Measurements from ENCODE around the gene ECEL1. TPM values are rescaled to one million over a fixed set of nuclear protein-coding genes. Genes with fewer than 3 reads are reported as not detected.

The ECEL1 gene
- total RNA-seq, 1 donor from 2014 or later, result not detected

- H3K36me3 Mint-ChIP-seq (ENCODE audit: low read depth), result no peaks in the 10 kb centered on the region
- no peaks in the 10 kb centered on the region for H3K4me1 Mint-ChIP-seq (ENCODE audit: low read depth)
- no peak for DNase-seq (ENCODE audit: low spot score)
- H3K9me3 Mint-ChIP-seq, result no peaks in the 10 kb centered on the region
- no peak overlapping the region for H3K27ac Mint-ChIP-seq
- H3K4me3 Mint-ChIP-seq, result no peak overlapping the region
- peaks cover 22% of the 10 kb centered on the region for H3K27me3 Mint-ChIP-seq (ENCODE audit: insufficient read depth)
- intact Hi-C loops (cut with micrococcal nuclease), result no loop called here
These were observed 3.6 kb upstream of the ECEL1 start for GRCh38 chr2:232491139-232491780.

GRCh38 chr2:232490221-232491138 is 2.8 kb upstream of the ECEL1 start:
- H3K27ac Mint-ChIP-seq, result no peak overlapping the region
- no peak overlapping the region for H3K4me3 Mint-ChIP-seq
- no peaks in the 10 kb centered on the region for H3K9me3 Mint-ChIP-seq
- H3K27me3 Mint-ChIP-seq (ENCODE audit: insufficient read depth), result peaks cover 23% of the 10 kb centered on the region
- H3K36me3 Mint-ChIP-seq (ENCODE audit: low read depth), result no peaks in the 10 kb centered on the region
- intact Hi-C loops (cut with micrococcal nuclease), result no loop called here
- no peaks in the 10 kb centered on the region for H3K4me1 Mint-ChIP-seq (ENCODE audit: low read depth)
- DNase-seq (ENCODE audit: low spot score), result no peak

DNA sequence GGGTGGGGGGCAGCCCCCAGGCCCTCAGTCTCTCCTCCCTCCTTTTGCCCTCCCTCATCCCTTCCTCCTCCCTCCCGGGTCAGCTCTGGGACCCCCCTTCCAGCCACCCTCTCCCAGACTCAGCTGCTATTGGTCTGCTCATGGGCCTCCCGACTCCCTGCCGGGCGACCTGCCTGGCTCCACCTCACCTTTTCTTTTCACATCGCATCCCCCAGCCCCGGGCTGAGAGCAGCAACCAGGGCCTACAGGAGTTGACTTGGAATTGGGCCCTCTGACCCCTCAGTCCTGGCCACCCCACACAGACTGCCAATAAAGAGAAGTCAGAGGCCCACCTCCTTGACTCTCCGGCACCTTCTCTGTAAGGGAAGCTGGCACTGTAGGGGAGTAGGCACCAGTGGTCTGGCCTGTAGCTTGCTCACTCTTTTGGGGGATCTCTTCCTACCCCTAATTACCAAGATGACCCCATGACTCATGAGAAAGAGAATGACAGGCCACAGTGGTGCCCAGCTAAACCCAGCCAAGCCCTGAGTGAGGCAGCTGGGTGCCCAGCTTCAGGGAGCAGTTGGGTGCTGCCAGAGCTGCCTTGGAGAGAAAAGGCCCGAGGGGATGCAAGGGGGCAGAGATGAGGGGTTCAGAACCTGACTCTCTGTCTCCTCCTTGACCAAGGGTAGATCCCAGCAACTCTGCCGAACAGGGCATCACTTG is 2.0 kb upstream of the ECEL1 start:
- intact Hi-C loops (cut with micrococcal nuclease), result no loop called here
- Mint-ChIP-seq H3K4me3 (no peak overlapping the region), H3K27me3 (ENCODE audit: insufficient read depth) (peaks cover 28% of the 10 kb centered on the region), H3K36me3 (ENCODE audit: low read depth) (no peaks in the 10 kb centered on the region), H3K9me3 (no peaks in the 10 kb centered on the region), H3K27ac (no peak overlapping the region), H3K4me1 (ENCODE audit: low read depth) (no peaks in the 10 kb centered on the region)
- no peak for DNase-seq (ENCODE audit: low spot score)

GRCh38 chr2:232488721-232489300 is 1.2 kb upstream of the ECEL1 start:
- H3K4me1 Mint-ChIP-seq (ENCODE audit: low read depth), result no peaks in the 10 kb centered on the region
- H3K27me3 Mint-ChIP-seq (ENCODE audit: insufficient read depth), result peaks cover 33% of the 10 kb centered on the region
- no peak for DNase-seq (ENCODE audit: low spot score)
- intact Hi-C loops (cut with micrococcal nuclease), result no loop called here
- H3K4me3 Mint-ChIP-seq, result no peak overlapping the region
- no peaks in the 10 kb centered on the region for H3K9me3 Mint-ChIP-seq
- H3K27ac Mint-ChIP-seq, result no peak overlapping the region
- H3K36me3 Mint-ChIP-seq (ENCODE audit: low read depth), result no peaks in the 10 kb centered on the region

GRCh38 chr2:232488097-232488711 is 570 bp upstream of the ECEL1 start:
- no peak for DNase-seq (ENCODE audit: low spot score)
- no peak overlapping the region for H3K27ac Mint-ChIP-seq
- H3K27me3 Mint-ChIP-seq (ENCODE audit: insufficient read depth), result peaks cover 31% of the 10 kb centered on the region
- intact Hi-C loops (cut with micrococcal nuclease), result no loop called here
- no peaks in the 10 kb centered on the region for H3K4me1 Mint-ChIP-seq (ENCODE audit: low read depth)
- no peaks in the 10 kb centered on the region for H3K36me3 Mint-ChIP-seq (ENCODE audit: low read depth)
- H3K4me3 Mint-ChIP-seq, result no peak overlapping the region
- no peaks in the 10 kb centered on the region for H3K9me3 Mint-ChIP-seq

DNA sequence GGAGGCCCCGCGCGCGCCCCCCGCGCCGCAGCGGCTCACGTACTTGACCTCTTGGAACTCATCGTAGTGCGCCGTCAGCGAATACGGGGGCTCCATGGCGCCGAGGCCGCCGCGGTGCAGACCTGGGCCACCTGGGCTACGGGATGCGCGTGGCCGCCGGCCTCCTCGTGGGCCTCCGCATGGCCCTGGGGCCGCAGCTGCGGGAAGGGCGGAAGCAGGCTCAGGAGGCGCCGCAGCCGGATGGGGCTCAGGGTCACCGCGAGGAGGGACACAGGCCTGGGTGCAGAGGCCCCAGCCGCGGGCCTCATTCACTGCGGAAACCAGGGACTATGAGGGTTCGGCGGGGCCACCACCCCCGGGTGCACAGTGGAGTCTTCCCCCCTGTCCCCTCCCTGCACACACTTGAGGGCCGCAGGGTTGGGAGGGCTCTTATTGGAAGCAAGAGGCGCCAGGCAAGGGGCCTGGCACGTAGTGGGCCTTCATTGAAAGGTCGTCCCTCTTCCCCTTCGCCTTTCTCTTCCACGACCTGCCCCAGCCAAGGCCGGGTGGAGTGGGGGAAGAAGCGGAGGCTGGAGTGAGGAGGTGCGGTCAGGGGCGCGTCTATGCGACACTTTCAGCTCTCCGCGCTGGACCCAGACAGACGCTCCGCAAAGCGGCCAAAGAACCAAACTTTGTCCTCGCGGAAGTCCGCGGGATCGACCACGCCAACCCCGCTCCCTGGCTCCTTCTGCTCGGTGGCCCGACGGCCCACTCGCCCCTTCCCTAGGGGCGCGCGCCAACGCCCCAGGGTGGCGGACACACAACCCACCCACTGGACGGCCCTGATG is 863 bp downstream of the ECEL1 start:
- no peaks in the 10 kb centered on the region for H3K36me3 Mint-ChIP-seq (ENCODE audit: low read depth)
- H3K27me3 Mint-ChIP-seq (ENCODE audit: insufficient read depth), result peaks cover 31% of the 10 kb centered on the region
- H3K4me1 Mint-ChIP-seq (ENCODE audit: low read depth), result no peaks in the 10 kb centered on the region
- DNase-seq (ENCODE audit: low spot score), result no peak
- no peak overlapping the region for H3K27ac Mint-ChIP-seq
- intact Hi-C loops (cut with micrococcal nuclease), result no loop called here
- H3K4me3 Mint-ChIP-seq, result no peak overlapping the region
- H3K9me3 Mint-ChIP-seq, result no peaks in the 10 kb centered on the region

- intact Hi-C loops (cut with micrococcal nuclease), result no loop called here
- H3K27ac Mint-ChIP-seq, result no peak overlapping the region
- H3K4me1 Mint-ChIP-seq (ENCODE audit: low read depth), result no peaks in the 10 kb centered on the region
- peaks cover 26% of the 10 kb centered on the region for H3K27me3 Mint-ChIP-seq (ENCODE audit: insufficient read depth)
- no peaks in the 10 kb centered on the region for H3K36me3 Mint-ChIP-seq (ENCODE audit: low read depth)
- H3K9me3 Mint-ChIP-seq, result no peaks in the 10 kb centered on the region
- DNase-seq (ENCODE audit: low spot score), result no peak
- no peak overlapping the region for H3K4me3 Mint-ChIP-seq
These were observed 1.7 kb downstream of the ECEL1 start for GRCh38 chr2:232485757-232486557.

DNA sequence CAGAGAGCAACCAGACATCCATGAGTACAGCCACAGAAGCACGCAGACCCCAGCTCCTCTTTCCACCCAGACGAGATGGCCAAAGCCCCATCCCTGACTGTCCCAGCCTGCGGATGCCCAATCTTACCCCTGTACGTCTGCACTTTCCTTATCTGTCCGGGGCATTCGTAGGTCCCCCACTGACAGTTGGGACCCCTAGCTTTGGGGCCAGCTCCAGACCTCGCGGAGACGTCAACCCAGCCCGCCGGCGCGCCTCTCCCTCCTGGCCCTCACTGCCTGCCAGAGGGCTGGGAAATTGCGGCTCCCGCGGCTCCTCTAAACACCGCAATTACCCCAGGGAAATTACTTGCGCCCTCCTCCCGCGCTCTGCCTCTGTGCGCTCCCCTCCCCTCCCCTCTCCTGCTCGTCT is 2.3 kb downstream of the ECEL1 start:
- intact Hi-C loops (cut with micrococcal nuclease), result no loop called here
- no peaks in the 10 kb centered on the region for H3K36me3 Mint-ChIP-seq (ENCODE audit: low read depth)
- no peaks in the 10 kb centered on the region for H3K4me1 Mint-ChIP-seq (ENCODE audit: low read depth)
- H3K27ac Mint-ChIP-seq, result no peak overlapping the region
- H3K27me3 Mint-ChIP-seq (ENCODE audit: insufficient read depth), result peaks cover 26% of the 10 kb centered on the region
- H3K9me3 Mint-ChIP-seq, result no peaks in the 10 kb centered on the region
- no peak for DNase-seq (ENCODE audit: low spot score)
- H3K4me3 Mint-ChIP-seq, result no peak overlapping the region

DNA sequence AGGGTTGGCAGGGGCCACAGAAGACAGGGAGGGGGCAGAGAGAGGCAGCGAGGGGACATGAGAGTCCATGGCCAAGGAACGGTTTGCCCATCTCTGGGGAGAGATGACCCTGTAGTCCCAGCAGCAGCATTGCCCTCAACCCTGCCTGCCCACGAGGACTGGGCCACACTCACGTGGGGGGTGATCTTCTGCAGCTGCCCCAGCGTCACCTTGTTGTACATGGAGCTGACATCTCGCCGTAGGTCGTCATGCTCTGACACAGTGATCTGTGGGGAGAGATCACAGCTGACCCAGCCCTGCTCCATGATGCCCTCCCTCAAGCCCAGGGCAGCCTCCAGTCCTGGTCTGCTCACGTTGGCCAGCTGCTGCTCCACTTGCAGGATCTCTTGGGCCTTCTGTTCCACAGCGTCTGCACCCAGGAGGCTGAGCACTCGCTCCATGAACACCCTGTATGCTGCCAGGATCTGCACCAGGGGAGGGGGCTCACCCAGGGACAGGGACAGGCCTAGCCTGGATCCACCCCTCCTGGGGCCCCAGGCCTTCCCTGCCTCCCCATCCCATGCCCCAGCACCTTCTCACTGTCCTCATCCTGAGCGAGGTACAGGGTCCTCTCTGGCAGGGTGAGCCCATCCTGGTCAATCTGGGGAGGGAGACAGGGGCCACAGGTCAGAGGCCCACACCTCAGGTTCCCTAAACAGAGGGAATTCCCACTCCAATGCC is 2.8 kb downstream of the ECEL1 start:
- no peak overlapping the region for H3K4me3 Mint-ChIP-seq
- intact Hi-C loops (cut with micrococcal nuclease), result no loop called here
- no peaks in the 10 kb centered on the region for H3K36me3 Mint-ChIP-seq (ENCODE audit: low read depth)
- peaks cover 26% of the 10 kb centered on the region for H3K27me3 Mint-ChIP-seq (ENCODE audit: insufficient read depth)
- no peaks in the 10 kb centered on the region for H3K4me1 Mint-ChIP-seq (ENCODE audit: low read depth)
- DNase-seq (ENCODE audit: low spot score), result no peak
- no peak overlapping the region for H3K27ac Mint-ChIP-seq
- H3K9me3 Mint-ChIP-seq, result no peaks in the 10 kb centered on the region

GRCh38 chr2:232483923-232484627 is 3.6 kb downstream of the ECEL1 start:
- intact Hi-C loops (cut with micrococcal nuclease), result no loop called here
- Mint-ChIP-seq H3K27ac (no peak overlapping the region), H3K27me3 (ENCODE audit: insufficient read depth) (peaks cover 22% of the 10 kb centered on the region)

More at GRCh38 chr2:232483923-232484627, 3.6 kb downstream of the ECEL1 start:
- DNase-seq (ENCODE audit: low spot score), result no peak
- H3K4me3 Mint-ChIP-seq, result no peak overlapping the region
- H3K36me3 Mint-ChIP-seq (ENCODE audit: low read depth), result no peaks in the 10 kb centered on the region
- H3K9me3 Mint-ChIP-seq, result no peaks in the 10 kb centered on the region
- H3K4me1 Mint-ChIP-seq (ENCODE audit: low read depth), result no peaks in the 10 kb centered on the region
